ELF-1 (cell line): ENCODE results near the gene PRSS56.
A peak's percentile ranks its signal among the peaks of the same experiment; 100 is the strongest.

Experiments
- DNase-seq: peaks from one replicate; pipeline ENCODE4 v3.0.0-alpha.2; 2016; ENCODE audit warnings: low read depth, low spot score

Gene PRSS56

DNA sequence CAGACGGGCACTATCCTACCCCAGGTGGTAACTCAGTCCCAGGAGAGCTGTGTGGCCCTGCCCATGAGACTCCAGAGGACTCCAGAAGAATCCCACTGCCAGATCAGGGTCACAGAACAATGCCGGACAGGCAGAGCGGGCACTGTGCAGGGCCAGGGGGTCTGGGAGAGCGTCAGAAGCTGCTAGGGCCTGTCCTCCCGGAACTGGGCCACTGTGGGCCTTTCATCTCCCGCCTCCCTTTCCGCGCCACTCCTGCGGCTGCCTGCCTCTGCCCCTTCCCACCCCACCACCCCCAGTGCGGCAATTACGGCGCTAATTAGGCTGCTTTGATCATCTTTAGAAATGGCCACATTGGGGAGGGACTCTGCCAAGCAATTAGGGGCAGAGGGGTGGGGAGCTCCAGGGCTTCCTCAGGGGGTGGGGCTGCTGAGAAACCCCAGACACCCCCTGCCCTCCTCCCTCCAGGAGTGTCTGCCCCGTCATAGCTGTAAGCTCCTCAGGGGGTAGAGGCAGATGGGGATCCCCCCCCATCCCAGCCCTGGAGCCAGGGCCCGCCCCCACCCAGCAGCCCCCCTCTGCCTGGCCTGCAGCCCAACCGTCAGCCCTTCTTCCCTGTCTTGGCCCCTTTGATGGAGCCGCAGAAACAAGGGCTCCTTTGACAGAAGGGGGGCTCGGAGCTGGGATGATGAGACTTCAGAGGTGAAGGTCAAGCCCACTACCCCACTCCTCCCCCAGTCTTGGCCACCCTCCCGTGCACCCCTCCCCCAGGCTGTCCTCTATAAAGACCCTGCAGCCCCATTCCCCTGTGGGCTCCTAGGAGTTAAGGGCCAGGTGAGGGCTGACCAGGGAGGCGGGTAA lies at the start of gene PRSS56:
Gene PRSS56 (plus strand): TSS at position 808 of the 858 bp plus-strand sequence. CDS start 211 bp downstream, outside the sequence.
- peak; percentile 42 for DNase-seq

DNA sequence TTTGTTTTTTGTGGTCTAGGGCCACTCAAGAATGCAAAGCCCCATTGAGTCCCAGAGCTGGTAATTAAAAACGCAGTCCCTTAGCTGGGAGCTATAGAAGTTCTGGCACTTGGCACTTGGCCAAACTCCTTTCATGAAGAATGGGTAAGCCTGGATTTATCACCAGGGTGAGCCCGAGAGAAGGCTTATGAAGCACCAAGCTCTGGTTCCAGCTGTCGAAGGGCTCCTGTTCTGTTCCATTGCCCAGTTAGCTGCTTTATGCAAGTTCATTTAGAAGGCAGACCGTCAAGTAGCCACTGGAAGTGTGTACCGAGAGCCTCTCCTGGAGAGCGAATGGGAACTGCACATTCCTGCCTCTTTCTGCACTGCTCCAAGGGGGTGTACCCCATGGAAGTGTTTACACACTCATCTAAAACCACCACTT lies 46.7 kb upstream of the PRSS56 start:
- no peak for DNase-seq

DNA sequence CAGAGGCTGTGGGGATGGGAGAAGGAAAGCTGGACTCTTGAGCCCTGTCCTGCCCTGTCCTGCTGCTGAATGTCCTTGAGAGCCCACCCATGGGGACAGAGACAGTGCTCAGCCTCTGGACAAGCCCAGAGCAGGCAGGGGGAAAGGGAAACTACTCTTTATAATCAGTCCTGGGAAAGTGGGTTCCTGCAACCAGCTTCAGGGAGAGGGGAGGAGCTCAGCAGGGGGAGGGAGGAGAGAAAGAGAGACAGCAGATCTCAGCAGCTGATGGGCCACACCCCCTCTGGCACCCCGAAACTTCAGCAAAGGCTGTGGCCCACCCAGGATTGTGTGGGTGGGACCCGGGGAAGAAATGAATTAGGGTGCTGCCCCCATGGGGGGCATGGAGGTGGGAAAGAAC lies 44.1 kb upstream of the PRSS56 start:
- DNase-seq, result no peak

DNA sequence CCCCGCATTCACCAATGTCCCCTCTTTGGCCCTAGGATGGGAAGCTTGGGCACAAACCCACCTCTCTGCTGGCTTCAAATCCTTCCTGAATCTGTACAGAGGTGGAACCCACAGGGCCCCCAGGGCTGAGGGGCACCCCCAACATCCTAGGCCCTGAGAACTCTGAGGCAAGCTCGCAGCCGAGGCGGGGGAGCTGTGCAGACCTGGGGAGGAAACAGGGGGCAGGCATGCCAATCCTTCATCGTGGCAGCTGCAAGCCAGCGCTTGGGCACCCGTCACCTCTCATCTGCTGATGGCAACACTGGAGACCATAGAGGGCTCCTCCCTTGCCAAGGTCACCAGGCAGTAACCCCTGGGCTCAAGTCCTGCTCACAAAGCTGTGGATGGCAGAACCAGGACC lies 43.4 kb upstream of the PRSS56 start:
- no peak for DNase-seq

DNA sequence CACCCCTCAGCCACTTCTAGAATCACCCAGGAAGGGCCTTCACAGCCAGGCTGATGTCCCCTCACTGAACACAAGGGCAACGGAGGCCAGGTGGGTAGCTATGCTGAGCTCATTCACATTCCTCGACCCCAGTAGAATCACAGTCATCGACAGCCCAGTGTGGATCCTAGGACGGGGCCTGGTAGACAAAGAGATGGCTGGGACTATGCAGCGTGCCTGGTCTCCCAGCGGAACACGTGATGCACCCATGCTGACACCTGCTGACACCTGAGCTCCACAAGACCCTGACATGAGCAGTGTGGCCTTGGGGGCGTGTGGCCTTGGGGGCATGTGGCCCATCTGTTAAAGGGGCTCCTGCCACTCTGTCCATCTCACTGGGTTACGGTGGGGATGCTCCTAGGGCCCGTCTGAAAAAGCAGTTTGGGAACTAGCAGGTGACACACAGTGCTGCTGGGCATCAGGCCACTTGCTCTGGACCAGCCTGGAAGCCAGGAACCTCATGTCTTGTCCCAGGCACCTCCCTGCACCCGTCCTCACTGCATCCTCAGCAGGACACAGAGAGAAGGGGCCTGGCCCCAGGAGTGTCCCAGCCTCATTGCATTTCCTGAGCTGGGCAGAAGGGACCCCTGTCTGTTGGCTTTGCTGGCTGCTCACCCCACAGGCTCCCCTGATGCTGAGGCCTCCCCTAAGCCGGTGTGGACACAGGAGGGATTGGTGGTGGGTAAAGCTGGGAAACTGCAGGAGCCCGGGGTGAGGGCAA lies 42.3 kb upstream of the PRSS56 start:
- no peak for DNase-seq

DNA sequence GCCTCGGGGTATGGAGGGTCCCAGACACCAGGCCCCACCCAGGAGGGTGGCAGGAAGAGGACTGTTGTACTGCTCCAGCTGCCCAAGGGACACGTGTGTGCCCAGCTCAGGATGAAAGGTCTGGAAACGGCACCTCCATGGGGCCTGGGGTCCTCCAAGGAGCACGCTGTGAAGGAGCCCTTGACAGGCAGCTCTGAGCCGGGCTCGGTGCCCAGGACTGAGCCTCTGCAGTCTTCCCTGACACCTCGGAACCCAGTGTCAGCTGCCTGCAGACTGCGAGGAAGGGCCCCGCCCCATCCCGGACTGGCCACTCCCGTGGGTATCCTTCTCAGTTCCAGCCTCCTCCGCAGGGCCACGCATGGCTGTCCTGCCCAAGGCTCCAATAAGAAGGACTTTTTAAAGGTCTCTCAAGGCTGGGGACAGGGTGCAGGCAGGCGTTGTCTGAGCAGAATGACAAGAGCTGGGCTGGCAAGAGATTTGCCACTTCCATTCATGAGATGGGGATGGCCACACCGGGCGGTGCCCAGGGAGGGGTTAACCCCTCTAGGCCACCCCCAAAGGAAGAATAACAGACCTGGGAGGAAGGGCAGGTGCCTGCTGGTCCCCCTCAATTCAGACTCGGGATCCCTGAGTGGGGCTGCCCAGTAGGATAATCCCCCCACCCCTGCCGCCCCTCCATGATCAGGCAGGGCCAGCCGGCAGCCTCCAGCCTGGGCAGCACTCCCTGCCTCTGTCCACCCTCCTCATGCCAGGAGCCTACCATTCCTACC lies 41.4 kb upstream of the PRSS56 start:
- no peak for DNase-seq

DNA sequence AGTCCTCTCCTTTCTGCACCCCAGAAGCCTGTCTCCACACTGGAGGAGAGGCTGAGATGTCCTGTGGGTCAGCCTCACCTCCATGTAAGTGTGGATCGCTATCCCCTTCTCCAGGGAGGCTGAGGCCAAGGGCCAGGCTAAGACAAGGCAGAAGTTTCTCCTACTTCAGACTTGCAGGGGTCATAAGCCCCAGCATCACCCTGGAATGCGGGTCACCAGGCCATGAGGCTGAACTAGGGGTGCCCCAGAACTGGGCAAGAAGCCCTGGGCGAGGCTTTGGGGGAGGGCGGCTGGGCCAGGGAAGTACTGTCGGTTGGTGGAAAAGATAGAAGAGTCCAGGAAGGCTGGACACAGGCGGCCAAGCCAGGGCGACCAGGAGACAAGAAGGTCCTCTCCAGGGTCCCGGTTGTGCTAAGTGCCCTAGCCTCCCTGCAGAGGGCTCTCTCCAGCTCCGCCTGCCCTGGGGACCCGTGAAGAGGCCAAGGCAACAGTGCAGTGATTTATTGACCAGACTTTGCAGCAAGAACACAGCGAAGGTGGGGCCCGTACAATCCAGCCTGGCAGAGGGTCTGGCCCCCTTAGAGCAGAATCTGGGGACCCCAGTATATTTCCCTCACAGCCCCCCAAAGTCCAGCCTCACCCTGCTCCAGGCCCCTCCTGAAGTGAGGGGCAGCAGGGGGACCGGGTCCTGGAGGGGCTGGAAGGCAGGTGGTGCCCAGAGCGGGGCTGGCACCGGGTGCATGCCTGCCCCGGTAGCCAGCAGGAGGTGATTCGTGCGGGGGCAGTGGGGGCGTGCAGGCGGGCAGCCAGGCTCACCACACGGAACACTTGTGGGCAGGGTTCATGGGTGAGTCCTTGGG lies 40.6 kb upstream of the PRSS56 start:
- DNase-seq, result no peak

DNA sequence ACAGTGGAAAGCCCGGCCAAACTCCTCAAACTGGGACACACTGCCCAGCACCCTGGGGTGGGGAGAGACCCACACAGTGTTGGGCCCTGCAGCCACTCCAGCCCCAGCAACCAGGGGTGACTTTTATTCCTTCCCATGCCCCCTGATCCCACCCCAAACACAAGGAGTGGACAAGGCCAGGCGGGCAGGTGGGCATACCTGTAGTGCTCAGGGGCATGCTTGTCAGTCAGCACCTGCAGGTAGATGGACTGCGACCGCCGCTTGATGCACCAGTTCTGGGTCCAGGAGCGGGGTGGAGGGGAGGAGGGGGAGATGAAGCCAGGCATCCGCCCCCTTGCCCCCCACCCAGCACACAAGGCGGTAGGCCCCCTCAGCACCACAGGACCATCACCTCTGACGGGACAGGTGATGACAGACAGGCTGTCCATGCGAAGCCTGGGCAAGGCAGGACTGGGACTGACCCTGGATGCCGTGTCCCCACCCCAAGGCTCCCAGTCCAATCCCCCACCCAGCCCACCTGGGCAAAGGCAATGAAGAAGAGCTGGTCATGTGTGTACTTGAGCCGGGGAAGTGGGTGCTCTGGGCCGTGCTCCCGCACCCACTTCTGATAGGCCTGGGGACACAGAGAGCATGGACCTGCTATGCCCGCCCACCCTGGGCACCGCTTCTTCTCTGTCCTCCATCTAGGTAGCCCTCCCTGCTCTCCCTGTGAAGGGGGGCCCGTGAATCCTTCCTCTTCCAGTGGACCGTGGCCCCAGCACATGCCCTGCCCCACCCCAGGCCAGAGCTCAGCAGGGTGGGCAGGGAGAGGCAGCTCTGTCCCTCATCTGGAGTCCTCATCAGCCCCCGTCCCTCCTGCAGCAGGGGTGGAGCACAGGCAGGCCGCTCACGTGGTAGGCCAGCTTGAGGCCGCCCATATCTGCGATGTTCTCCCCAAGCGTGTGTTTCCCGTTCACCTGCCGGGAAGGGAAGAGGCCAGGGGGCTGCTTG lies 39.7 kb upstream of the PRSS56 start:
- DNase-seq, result no peak

DNA sequence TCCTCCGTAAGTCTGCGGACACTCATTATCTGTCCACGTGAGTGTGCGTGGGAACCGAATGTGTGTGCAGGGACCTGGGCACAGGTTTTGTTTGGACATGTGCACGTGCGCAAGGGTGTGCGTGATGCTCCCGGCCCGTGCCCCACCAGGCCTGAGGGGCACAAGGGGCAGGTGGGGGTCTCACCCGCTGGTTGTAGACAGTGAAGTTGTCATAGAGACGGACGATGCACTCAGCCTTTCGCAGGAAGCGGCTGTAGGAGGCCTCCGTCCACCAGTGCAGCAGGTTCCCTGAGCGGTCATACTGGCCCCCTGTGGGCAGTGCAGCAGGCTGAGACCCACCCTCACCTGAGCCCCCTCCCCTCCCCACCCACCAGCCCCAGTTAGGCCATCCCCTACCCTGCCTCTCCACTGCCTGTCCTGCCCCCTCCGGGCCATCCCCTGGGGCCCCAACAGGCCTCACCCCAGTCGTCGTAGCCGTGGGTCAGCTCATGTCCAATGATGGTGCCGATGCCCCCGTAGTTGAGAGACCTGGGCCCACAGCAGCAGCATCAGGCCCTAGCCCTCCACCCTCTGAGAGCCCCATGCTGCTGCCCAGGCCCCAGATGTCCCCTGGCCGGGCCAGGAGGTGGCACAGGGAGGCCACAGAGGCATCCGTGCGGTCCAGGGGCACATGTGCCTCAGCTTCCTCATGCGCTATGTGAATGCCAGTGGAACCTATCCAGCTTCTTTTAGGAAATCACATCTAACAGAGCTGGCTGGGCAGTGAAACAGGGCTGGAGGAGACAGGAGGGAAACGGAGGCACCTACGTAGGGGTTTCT lies 38.7 kb upstream of the PRSS56 start:
- no peak for DNase-seq

DNA sequence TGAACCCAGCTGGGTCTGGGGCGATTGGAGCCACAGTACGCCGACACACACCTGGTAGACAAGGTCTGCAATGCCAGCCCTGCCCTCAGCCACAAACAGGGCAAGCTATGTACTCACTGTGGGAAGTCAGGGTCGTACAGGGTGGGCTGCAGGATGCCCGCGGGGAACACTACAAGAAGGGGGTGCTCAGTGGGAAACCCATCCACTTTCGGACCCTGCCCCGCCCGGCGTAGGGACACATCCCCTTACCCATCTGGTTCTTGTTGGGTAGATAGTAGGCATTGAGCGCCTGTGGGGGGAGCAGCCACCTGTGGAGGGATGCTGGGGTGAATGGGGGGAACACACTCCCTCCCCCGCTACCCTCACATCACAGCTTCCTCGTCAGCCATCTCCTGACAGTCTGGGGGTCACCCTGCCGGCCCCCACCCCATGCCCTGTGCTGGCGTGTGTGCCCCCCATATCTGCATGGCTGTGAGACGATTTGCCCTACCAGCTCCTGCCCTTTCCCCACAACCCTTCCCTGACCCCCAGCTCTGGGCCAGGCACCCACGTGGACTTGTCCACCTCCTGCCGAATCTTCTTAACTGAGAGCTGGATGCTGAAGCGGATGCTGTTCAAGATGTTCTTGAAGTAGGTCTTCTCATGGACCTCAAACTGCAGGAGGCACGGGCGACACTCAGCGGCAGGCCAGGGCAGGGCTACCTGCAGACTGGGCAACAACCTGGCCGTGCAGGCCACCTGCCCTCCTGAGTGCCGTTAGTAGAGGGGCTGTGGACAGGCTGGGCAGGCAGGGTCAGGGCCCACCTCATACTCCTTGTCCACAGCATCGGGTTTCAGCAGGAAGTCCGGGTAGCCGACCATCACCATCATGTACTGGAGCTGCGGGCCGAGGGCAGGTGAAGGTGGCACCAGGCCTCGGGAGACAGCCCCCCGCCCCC lies 37.6 kb upstream of the PRSS56 start:
- DNase-seq, result no peak

DNA sequence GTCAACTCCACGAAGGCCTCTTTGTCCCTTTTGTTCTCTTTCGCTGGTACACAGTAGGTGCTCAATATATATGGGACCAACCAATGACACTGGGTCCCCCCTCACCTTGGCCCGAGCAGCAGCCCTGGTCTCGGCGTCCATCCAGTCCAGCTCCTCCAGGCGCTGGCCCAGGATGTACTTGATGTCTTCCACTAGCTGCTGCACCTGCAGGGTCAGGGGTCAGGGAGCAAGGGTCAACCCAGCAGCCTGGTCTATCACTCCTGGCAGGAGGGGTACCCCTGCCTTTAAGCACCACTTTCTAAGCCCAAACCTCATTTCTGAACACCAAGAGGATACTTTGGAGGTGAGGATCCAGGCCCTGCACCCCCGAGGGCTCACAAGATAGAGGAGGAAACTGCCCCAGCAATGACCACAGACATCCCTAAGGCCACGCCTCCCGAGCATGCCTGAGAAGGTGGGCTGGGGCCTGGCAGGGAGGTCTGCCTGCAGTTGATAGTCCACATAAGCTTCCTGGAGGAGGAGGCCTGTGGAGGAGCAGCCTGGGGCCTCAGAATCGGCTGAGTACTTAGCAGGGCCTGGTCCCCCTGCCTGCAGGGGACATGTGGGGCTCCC lies 36.8 kb upstream of the PRSS56 start:
- no peak for DNase-seq

DNA sequence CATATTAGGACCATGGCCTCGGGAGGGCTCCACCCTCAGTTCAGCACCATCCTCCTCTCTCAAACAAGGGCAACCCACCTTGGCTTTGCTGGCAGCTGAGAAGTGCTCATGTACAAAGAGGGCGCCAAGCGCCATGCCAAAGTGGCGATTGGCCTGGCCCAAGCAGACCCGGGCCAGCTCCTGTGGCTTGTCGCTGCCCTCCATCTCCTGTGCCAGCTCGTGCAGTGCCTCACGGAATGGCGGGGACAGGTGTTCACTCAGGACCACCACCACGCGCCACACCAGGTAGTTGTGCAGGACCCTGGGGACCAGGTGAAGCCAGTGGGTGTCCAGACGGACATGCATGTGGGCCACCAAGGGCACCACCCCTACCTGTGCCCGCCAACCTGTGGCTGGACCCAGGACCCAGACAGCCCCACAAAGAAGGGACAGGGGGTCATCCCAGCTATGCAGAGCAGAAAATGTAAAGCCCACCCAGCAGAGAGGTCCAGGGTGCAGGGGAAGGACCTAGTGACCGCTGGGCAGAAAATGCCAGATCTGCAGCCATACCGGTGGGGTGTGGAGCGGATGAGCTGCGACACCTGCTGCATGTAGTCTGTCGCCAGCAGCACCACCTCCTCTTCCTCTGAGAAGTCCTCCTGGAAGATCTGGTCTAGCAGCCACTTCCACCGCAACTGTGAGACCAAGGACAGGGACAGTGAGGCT lies 36.1 kb upstream of the PRSS56 start:
- DNase-seq, result no peak

DNA sequence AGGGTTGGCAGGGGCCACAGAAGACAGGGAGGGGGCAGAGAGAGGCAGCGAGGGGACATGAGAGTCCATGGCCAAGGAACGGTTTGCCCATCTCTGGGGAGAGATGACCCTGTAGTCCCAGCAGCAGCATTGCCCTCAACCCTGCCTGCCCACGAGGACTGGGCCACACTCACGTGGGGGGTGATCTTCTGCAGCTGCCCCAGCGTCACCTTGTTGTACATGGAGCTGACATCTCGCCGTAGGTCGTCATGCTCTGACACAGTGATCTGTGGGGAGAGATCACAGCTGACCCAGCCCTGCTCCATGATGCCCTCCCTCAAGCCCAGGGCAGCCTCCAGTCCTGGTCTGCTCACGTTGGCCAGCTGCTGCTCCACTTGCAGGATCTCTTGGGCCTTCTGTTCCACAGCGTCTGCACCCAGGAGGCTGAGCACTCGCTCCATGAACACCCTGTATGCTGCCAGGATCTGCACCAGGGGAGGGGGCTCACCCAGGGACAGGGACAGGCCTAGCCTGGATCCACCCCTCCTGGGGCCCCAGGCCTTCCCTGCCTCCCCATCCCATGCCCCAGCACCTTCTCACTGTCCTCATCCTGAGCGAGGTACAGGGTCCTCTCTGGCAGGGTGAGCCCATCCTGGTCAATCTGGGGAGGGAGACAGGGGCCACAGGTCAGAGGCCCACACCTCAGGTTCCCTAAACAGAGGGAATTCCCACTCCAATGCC lies 35.4 kb upstream of the PRSS56 start:
- DNase-seq, result no peak

DNA sequence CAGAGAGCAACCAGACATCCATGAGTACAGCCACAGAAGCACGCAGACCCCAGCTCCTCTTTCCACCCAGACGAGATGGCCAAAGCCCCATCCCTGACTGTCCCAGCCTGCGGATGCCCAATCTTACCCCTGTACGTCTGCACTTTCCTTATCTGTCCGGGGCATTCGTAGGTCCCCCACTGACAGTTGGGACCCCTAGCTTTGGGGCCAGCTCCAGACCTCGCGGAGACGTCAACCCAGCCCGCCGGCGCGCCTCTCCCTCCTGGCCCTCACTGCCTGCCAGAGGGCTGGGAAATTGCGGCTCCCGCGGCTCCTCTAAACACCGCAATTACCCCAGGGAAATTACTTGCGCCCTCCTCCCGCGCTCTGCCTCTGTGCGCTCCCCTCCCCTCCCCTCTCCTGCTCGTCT lies 34.8 kb upstream of the PRSS56 start:
- DNase-seq, result no peak

DNA sequence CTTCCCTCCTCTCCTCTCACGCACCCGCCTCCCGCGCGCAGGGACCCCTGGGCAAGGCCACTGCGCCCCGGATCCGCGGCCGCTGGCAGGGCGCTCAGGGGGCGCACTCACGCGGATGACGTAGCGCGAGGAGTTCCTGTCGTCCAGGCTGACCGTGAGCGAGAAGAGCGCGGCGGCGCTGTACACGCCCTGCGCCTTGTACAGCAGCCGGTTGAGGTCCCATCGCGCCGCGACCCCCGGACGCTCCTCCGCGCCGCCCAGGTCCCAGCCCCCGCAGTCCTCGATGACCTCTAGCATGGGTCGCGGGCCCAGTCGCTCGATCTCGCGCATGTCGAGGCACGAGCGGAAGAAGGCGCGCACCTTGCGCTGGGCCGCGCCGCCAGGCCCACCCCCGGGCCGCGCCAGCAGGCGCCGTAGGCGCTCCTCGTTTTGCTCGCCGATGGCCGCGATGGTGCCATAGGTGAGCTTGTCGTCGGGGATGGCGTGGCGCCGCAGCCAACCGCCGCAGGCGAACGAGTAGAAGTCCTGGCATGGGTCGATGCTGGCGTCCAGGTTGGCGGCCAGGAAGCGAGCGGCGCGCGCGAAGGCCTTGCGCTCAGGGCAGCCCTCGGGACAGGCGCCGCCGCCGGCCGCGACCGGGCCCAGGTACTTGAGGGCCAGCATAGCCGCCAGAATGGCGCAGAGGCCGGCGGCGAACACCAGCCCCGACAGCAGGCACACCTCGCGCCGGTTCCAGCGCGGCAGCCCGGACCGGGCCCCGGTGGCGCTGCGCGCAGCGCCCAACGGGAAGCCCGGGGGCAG lies 34.2 kb upstream of the PRSS56 start:
- DNase-seq, result no peak
